Tibial nerve (tissue), 3 donors: Measurements from ENCODE around the gene PLAAT2.

Experiments
- POLR2A ChIP-seq, 2 donors: fragments of 450-650 bp; IDR thresholded peaks; one replicate each; pipeline ENCODE4 v1.6.1; 2017; ENCODE audit warnings: antibody characterized with exemption in 2 of 2, mild to moderate bottlenecking in 2 of 2, moderate library complexity in 2 of 2
- TF ChIP-seq, protein P1 (sequence below), 5 experiments: fragments of 200-600 bp in 3 of 5; fragments of 450-650 bp in 2 of 5; sonication (generic) in 3 of 5; IDR thresholded peaks; one replicate each; pipeline ENCODE4 v1.5.1; 2016 to 2019; ENCODE audit warnings: antibody characterized with exemption in 5 of 5, mild to moderate bottlenecking in 3 of 5, moderate library complexity in 2 of 5

DNA sequence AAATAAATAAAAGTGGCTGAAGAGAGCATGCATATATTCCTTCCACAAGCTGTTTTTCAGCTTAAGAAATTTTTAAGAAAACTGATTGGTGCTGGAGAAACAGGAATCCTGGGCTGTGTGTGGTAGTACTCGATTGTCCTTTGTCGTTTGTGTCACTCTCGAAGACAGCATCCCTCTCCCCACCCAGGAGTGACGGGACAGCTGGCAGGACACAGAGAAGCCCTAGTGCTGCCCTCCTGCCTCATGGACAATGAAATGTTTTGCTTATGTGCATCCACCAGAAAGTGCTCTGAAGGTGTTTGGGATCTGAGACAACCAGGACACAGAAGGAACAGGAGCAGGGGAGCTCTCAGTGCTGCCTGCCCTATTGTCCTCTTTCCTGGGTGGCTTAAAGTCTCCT, 13.8 kb downstream of the PLAAT2 start:
- TF ChIP-seq, protein P1, sequence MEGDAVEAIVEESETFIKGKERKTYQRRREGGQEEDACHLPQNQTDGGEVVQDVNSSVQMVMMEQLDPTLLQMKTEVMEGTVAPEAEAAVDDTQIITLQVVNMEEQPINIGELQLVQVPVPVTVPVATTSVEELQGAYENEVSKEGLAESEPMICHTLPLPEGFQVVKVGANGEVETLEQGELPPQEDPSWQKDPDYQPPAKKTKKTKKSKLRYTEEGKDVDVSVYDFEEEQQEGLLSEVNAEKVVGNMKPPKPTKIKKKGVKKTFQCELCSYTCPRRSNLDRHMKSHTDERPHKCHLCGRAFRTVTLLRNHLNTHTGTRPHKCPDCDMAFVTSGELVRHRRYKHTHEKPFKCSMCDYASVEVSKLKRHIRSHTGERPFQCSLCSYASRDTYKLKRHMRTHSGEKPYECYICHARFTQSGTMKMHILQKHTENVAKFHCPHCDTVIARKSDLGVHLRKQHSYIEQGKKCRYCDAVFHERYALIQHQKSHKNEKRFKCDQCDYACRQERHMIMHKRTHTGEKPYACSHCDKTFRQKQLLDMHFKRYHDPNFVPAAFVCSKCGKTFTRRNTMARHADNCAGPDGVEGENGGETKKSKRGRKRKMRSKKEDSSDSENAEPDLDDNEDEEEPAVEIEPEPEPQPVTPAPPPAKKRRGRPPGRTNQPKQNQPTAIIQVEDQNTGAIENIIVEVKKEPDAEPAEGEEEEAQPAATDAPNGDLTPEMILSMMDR (IDR thresholded peaks at IDR 0.05), result no peak
- TF ChIP-seq POLR2A (IDR thresholded peaks at IDR 0.05), result no peak
